Loucy (cell line): ENCODE measurements around the gene NHS.

Experiments
- H2AFZ ChIP-seq: fragments of 200-600 bp; sonication (generic); 2 replicates; pipeline ENCODE4 v1.6.0; 2016; ENCODE audit warnings: antibody characterized with exemption, mild to moderate bottlenecking, low read length, moderate library complexity
- H3F3A ChIP-seq: fragments of 200-600 bp; 2 replicates; pipeline ENCODE4 v1.6.0; 2016; ENCODE audit warnings: antibody characterized with exemption, low read depth, mild to moderate bottlenecking
- H3K27me3 ChIP-seq: fragments of 200-600 bp; sonication (generic); 2 replicates; pipeline ENCODE4 v1.6.1; 2014; ENCODE audit warnings: low read length, mild to moderate bottlenecking; ENCODE audit not compliant: insufficient read depth, poor library complexity, severe bottlenecking
- H3K36me3 ChIP-seq: fragments of 200-600 bp; sonication (generic); 2 replicates; pipeline ENCODE4 v1.6.1; 2016; ENCODE audit warnings: low read length; ENCODE audit not compliant: insufficient read depth
- H3K4me1 ChIP-seq: fragments of 200-600 bp; sonication (generic); 2 replicates; pipeline ENCODE4 v1.5.1; 2014; ENCODE audit warnings: low read length, mild to moderate bottlenecking; ENCODE audit not compliant: insufficient read depth, poor library complexity, severe bottlenecking
- H3K4me2 ChIP-seq: fragments of 200-600 bp; sonication (generic); 2 replicates; pipeline ENCODE4 v1.6.0; 2014; ENCODE audit warnings: antibody characterized with exemption, low read length, low read depth, mild to moderate bottlenecking; ENCODE audit not compliant: poor library complexity, severe bottlenecking
- H3K4me3 ChIP-seq: fragments of 200-600 bp; sonication (generic); 2 replicates; pipeline ENCODE4 v1.5.1; 2014; ENCODE audit warnings: low read length, mild to moderate bottlenecking, mixed read lengths; ENCODE audit not compliant: poor library complexity, severe bottlenecking
- H3K79me2 ChIP-seq: fragments of 200-600 bp; sonication (generic); 2 replicates; pipeline ENCODE4 v1.6.1; 2014; ENCODE audit warnings: low read length; ENCODE audit not compliant: insufficient read depth
- H3K9ac ChIP-seq: fragments of 200-600 bp; sonication (generic); 2 replicates; pipeline ENCODE4 v1.6.0; 2014; ENCODE audit warnings: mild to moderate bottlenecking, low read depth, low read length, moderate library complexity; ENCODE audit not compliant: poor library complexity, severe bottlenecking
- H3K9me2 ChIP-seq: fragments of 200-600 bp; sonication (generic); replicated peaks from 2 replicates; pipeline ENCODE4 v1.6.1; 2016; ENCODE audit warnings: low read depth, low read length, mixed read lengths
- H3K9me3 ChIP-seq: fragments of 200-600 bp; sonication (generic); 2 replicates; pipeline ENCODE4 v1.6.1; 2014; ENCODE audit warnings: mild to moderate bottlenecking, antibody characterized with exemption, low read length, low read depth; ENCODE audit not compliant: insufficient read depth
- H4K20me1 ChIP-seq: fragments of 200-600 bp; sonication (generic); 2 replicates; pipeline ENCODE4 v1.6.0; 2014; ENCODE audit warnings: antibody characterized with exemption, low read length, mild to moderate bottlenecking; ENCODE audit not compliant: insufficient read depth, poor library complexity, severe bottlenecking
- EZH2phosphoT487 ChIP-seq: fragments of 200-600 bp; IDR thresholded peaks from 2 replicates; pipeline ENCODE4 v1.6.1; 2018; ENCODE audit warnings: antibody characterized with exemption, mild to moderate bottlenecking, moderate library complexity, borderline replicate concordance
- TF ChIP-seq, protein P1 (sequence below): fragments of 200-600 bp; sonication (generic); conservative IDR thresholded peaks from 2 replicates; pipeline ENCODE4 v1.5.1; 2014; ENCODE audit warnings: mild to moderate bottlenecking, antibody characterized with exemption, low read length

Gene NHS

DNA sequence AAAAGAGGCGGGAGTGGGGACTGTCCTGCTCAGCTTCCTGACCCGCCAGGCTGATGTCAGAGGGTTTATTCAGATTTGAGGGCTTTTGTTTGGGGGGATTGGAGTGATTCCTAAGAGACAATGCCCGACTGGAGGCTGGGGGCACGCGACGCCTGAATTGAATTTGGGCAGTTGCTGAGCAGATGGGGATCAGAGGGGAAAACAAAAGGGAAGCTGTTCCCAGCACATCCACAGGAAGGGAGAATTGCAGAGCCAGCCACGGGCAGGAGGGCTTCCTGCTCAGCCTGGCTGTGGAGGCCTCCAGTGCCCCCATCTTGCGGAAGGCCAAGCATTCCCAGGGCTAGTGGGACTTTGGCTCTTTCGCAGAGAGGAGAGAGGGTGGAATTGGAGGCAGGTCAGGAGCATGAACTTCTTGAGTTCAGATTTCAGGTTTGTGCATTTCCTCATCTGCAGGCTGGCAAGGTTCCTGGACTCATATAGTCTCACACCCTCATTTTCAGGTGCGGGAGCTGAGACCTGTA is 162.8 kb downstream of the NHS start:
- Histone ChIP-seq H2AFZ (no peak overlapping the region), H4K20me1 (no peaks in the 10 kb centered on the region), H3K4me3 (no peak overlapping the region), H3K36me3 (no peaks in the 10 kb centered on the region), H3K27me3 (no peaks in the 10 kb centered on the region), H3K9me3 (no peaks in the 10 kb centered on the region), H3K9ac (no peak overlapping the region), H3K4me2 (no peak overlapping the region), H3K79me2 (no peaks in the 10 kb centered on the region), H3F3A (no peaks in the 10 kb centered on the region), H3K4me1 (no peaks in the 10 kb centered on the region), H3K9me2 (no peaks in the 10 kb centered on the region)
- TF ChIP-seq, protein P1, sequence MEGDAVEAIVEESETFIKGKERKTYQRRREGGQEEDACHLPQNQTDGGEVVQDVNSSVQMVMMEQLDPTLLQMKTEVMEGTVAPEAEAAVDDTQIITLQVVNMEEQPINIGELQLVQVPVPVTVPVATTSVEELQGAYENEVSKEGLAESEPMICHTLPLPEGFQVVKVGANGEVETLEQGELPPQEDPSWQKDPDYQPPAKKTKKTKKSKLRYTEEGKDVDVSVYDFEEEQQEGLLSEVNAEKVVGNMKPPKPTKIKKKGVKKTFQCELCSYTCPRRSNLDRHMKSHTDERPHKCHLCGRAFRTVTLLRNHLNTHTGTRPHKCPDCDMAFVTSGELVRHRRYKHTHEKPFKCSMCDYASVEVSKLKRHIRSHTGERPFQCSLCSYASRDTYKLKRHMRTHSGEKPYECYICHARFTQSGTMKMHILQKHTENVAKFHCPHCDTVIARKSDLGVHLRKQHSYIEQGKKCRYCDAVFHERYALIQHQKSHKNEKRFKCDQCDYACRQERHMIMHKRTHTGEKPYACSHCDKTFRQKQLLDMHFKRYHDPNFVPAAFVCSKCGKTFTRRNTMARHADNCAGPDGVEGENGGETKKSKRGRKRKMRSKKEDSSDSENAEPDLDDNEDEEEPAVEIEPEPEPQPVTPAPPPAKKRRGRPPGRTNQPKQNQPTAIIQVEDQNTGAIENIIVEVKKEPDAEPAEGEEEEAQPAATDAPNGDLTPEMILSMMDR: no peak
- no peak for TF ChIP-seq EZH2phosphoT487

DNA sequence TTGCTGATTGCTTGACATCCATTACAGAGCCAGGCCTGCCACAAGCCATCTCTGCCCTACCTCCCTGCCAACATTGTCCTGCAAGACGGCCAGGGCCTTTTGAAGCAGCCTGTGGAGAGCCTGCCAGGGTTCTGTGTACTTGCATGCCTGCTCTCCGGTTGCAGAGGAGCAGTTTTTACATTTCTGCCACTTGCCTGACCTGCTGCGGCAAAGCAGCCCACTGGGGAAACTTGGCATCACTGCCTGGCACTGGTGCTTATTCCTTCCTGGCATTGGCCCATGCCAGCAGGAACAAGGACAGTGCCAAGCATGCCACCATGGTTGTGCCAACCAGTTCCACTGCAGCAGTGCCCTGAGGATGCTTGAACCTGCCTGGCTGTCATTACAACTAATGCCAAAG is 167.1 kb downstream of the NHS start:
- H2AFZ ChIP-seq: no peak overlapping the region
- no peaks in the 10 kb centered on the region for H4K20me1 ChIP-seq

DNA sequence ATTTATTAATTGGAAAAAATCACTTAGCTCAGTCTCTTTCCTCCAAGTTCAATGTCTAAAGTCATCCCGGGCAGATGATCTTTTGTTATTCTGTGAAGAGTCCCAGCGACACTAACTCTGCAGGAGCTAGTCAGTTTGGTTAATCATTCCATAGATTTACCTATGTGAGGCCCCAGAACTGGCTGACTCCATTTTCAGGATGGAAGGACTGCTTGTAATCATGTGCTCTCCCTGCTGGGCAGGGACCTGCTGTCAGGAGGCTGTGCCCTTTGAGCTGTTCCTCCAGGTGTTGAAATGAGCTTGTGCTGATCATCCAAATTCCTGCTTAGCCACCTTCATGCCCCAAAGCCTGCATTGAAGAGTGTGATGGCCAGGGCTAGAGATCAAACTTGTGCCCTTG is 169.8 kb downstream of the NHS start:
- Histone ChIP-seq H3F3A (no peaks in the 10 kb centered on the region), H3K9ac (no peak overlapping the region), H3K36me3 (no peaks in the 10 kb centered on the region), H2AFZ (no peak overlapping the region), H3K4me2 (no peak overlapping the region), H3K4me3 (no peak overlapping the region), H3K9me3 (no peaks in the 10 kb centered on the region), H3K27me3 (no peaks in the 10 kb centered on the region), H3K79me2 (no peaks in the 10 kb centered on the region), H3K9me2 (no peaks in the 10 kb centered on the region), H4K20me1 (no peaks in the 10 kb centered on the region), H3K4me1 (no peaks in the 10 kb centered on the region)
- TF ChIP-seq, protein P1: no peak
- TF ChIP-seq EZH2phosphoT487: no peak

More for the DNA sequence above, 167.1 kb downstream of the NHS start:
- Histone ChIP-seq H3K9me3 (no peaks in the 10 kb centered on the region), H3K79me2 (no peaks in the 10 kb centered on the region), H3F3A (no peaks in the 10 kb centered on the region), H3K4me3 (no peak overlapping the region), H3K36me3 (no peaks in the 10 kb centered on the region), H3K9ac (no peak overlapping the region), H3K27me3 (no peaks in the 10 kb centered on the region), H3K9me2 (no peaks in the 10 kb centered on the region), H3K4me2 (no peak overlapping the region), H3K4me1 (no peaks in the 10 kb centered on the region)
- TF ChIP-seq, protein P1: no peak
- TF ChIP-seq EZH2phosphoT487: no peak
